CD4-positive, alpha-beta T cell treated with Interleukin-21 for 1 hour (primary cell): ENCODE results near the gene PLEKHM3.

Experiments used
- DNase-seq: peaks from one replicate; pipeline ENCODE4 v3.0.0-alpha.2; 2020

The PLEKHM3 gene

GRCh38 chr2:207848545-207848928 lies 176.8 kb downstream of the PLEKHM3 start:
- DNase-seq: no peak

DNA sequence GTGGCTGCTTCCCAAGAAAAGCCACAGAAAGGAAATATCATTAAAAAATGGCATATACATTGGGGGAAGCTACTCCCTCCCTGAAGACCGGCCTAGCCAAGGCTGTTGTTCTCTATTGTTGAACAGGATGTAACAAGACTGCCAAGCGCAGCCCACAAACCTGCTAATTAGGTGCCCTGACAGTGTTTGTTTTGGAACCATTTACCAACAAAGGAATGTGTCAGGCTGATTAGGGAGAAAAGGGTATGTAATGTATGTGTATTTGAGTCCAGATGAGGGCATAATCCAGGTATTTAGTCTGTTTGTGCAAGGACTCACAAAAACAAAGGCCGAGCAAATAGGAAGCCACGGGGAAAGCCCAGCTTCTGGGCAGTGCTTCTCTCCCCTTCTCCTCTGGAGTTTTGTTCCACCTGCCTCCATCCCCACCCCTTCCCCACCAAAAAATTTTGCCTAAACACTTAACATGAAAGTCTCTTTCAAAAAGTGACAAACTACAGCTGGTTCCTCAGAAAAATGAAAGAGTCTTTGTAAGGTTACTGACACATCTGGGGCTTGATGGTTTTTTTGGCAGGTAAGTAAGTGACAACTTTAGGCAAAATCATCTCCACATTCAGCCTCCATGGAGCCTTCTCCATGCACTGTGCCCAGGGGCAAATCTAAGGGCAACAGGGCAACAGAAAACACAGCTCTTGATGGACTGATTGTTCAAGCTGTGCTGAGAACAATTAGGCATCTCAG lies 177.4 kb downstream of the PLEKHM3 start:
- DNase-seq: no peak

DNA sequence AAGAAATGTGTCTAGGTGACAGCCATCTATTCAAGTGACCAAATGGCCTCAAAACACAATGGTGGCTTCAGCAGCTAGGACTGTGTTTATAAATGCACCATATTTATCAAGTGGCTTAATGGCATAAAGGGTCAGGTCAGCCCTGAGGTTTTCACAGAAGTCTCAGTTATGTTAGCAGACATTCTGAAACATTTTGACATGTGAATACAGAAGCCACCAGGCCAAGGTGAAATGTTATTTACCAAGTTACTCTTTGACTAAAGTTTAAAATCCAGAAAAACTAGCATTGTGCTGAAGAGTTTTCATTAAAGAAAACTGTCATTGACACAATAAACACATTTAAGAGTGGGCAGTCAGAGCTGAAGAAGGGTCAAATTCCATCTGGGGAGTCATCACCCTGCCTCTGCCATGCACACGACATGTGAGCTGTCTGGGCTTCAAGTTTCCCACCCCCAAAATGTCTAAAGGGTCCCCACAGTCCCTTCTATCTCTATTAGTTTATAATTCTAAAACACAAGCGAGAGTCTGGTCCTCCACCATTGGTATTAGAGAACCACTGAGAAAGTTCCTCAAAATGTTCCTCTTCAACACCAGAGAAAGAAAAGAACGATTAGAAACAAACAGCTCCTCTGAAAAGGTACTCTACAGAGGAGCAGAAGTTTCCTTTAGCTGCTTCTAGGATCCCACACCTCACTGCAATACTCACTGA lies 178.1 kb downstream of the PLEKHM3 start:
- no peak for DNase-seq

DNA sequence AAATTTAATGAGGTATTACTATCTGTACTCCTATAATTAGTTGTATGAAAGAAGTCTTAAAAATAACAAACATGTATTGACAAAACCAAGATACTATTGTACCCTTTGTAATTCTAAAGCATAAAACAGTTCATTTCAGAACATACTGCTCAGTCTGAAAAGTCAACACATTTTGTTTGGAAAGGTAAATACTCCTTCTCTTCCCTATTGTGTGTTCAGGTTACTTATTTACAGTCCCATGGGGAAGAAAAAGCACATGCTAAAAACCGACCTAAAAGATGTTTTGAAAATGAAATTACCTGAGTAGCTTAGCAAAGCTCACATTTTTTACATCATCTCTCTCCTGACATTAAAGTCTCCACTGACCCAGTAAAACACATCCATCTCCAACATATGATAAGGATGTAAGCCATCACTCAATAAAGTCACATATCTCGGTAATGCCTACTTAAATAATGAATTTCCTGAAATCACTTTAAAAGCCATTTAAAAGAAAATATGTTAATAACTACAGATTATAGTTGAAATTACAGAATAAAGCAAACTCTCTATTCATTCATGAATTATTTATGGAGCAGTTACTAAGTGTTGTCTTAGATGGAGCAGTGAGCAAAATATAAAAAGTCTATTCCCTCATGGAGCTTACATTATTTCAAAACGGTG lies 180.0 kb downstream of the PLEKHM3 start:
- no peak for DNase-seq

DNA sequence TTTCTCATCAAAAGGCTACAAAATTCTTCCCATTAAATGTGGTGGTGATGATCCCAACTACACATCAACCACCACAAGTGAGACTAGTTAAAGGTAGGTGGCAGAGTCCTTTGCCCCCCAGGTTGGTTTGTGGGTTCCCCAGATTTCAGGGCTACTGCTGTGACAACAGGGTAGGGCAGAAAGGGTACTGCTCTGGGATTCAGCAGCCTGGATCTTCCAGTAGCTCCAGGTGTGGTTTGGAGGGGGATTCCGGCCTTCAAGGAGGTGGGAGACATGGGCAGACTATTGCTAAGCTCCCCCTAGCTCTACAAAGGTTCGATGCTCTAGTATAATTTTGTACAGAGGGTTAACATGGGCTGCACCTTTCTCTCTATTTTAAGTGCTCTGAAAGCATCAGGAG lies 180.7 kb downstream of the PLEKHM3 start:
- no peak for DNase-seq

DNA sequence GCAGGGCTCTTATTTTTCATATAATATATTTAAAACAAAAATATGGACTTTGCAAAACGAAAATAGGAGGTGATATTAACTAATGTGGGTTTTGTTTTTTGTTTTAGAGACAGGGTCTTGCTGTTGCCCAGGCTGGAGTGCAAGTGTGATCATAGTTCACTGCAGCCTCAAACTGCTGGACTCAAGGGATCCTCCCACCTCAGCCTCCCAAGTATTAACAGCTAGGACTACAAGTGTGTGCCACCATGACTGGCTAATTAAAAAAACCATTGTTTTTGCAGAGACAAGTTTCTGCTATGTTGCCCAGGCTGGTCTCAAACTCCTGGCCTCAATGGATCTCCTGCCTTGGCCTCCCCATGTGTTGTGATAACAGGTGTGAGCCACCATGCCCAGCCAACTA lies 185.2 kb downstream of the PLEKHM3 start:
- no peak for DNase-seq

GRCh38 chr2:207839575-207839974 lies 185.8 kb downstream of the PLEKHM3 start:
- DNase-seq: no peak

- no peak for DNase-seq
These were observed 186.3 kb downstream of the PLEKHM3 start for GRCh38 chr2:207839028-207839427.

DNA sequence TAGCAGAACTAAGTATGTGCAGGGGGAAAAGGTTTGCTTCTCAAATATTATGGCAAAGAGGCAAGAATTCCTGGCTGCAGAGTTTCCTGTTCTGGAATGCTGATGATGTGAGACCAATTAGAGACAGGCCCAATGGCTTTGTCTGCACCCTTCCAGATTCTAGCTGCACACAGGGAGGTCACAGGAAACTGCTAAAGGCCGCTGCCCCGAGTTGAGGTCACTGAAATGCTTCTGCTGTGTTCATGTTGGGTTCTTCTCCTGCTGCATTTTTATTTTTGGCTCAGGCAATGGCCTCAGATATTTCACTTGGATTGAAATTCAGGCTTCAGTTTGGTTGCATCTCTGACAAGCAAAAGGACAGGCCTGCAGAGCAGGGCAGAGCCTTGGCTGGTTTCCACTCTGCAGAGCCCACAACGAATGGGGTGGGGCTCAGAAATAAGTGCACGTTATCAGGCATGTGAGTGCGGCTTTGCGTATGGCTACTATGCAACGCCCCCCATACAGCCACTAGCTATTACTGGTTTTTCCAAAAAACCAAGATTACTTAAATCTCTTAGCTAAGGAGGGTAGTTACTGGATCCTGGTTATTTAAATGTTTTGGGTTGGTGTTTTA lies 188.7 kb downstream of the PLEKHM3 start:
- no peak for DNase-seq

DNA sequence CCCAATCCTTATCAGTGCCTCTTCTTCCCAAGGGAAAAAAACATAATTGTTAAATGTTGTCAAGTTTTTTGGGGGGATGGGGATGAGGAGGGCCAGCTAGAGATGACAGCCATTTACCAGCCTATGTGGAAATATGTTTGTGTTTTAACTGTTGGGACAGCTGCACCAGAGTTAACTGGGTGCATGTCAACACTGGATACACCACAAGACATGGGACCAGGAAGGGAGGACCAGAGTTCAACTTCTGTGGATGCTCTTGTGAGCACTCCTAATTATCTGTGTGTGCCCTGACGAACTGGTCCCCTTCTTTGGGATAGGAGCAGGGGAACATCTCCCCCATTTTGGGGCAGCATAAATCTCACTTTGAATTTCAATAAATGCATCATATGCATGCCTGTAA lies 189.5 kb downstream of the PLEKHM3 start:
- DNase-seq: no peak

DNA sequence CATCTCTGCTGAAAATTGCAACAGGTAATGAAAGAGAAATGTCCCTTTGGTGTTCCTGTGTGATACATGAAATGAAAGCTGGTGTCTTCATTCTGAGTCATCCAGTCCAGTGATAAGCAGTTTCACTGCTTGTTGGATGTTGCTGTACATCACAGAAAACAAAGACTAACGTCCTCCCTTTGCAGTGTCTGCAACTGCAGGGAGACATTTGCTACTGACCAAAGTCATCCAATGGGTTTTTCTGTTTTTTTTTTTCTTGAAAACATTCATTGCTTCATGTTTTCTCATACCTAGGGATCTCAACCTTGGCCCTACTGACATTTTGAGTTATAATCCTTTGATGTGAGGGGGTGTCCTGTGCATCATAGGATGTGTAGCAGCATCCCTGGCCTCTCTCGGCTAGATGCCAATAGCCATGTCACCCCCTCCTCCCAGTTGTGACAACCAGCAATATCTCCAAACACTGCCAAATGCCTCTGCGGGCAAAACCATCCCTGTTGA lies 192.0 kb downstream of the PLEKHM3 start:
- no peak for DNase-seq

- no peak for DNase-seq
These were observed 193.6 kb downstream of the PLEKHM3 start for GRCh38 chr2:207831584-207832248.

GRCh38 chr2:207830778-207831438 lies 194.4 kb downstream of the PLEKHM3 start:
- DNase-seq: no peak

- no peak for DNase-seq
These were observed 196.8 kb downstream of the PLEKHM3 start for GRCh38 chr2:207828361-207829057.

GRCh38 chr2:207825978-207826377 lies 199.3 kb downstream of the PLEKHM3 start:
- DNase-seq: no peak

- no peak for DNase-seq
These were observed 200.0 kb downstream of the PLEKHM3 start for GRCh38 chr2:207825045-207825954.

DNA sequence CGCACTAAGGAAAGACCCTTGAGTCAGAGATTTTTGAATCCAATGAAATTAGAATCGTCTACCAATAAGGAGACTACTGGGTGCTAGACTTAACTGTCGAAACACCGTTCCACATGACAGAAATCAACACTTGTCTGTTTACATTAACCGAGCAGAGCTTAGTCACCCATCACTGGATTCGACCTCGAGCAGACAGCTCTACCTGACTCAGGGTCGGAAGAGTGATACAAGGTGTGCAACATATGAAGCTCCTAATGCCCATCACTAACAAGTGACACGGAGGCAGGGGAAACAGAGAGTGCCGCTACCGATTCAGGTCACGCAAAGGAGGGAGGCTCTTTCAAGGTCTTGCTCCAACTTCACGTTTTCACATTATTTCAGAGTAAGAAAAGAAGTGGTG lies 201.5 kb downstream of the PLEKHM3 start:
- DNase-seq: no peak

- DNase-seq: no peak
These were observed 205.2 kb downstream of the PLEKHM3 start for GRCh38 chr2:207819839-207820784.
